H1 (cell line): ENCODE data around the gene ZNF14. TPM values are rescaled to one million over a fixed set of nuclear protein-coding genes. Genes with fewer than 3 reads are reported as not detected.

Source experiments
- SRF ChIP-seq: IDR thresholded peaks from 2 replicates; pipeline ENCODE4 v1.6.1; 2011; ENCODE audit warnings: mild to moderate bottlenecking, low read depth, low read length, moderate library complexity
- polyA plus RNA-seq, 7 experiments: library from polyadenylated mRNA; depleted of rRNA in 3 of 7; stranded (reverse) in 5 of 7; unstranded in 2 of 7; fragments of >200 nt in 5 of 7; fragments of 200-250 nt in 2 of 7; gene quantifications; 1 replicate in 5 of 7; 2 replicates in 1 of 7; 4 replicates in 1 of 7; pipeline versions ENCODE4 v1.2.1 to v1.2.3, GENCODE V29; 2011 to 2013; ENCODE audit warnings: missing spikeins in 2 of 7, mixed read lengths in 2 of 7
- total RNA-seq: library from RNA; stranded (reverse); fragmentation: NEBNext Ultra II Directional; extraction: Animal tissue kit (Norgen Biotek cat#: 25700); gene quantifications from 2 replicates; pipeline ENCODE4 v1.2.1, GENCODE V29; 2021
- TF ChIP-seq, protein P1 (sequence below): fragments of 300-600 bp; sonication (generic); IDR thresholded peaks from 2 replicates; pipeline ENCODE4 v1.7.1; 2012; ENCODE audit warnings: low read length, moderate library complexity, mild to moderate bottlenecking, inconsistent platforms; ENCODE audit not compliant: insufficient replicate concordance

Gene ZNF14
- total and polyA plus RNA-seq, 2 of the 8 experiments (the other 6 are each of a cell fraction or from before 2014, with no cell fraction given) = 1.00 to 7.4 TPM

DNA sequence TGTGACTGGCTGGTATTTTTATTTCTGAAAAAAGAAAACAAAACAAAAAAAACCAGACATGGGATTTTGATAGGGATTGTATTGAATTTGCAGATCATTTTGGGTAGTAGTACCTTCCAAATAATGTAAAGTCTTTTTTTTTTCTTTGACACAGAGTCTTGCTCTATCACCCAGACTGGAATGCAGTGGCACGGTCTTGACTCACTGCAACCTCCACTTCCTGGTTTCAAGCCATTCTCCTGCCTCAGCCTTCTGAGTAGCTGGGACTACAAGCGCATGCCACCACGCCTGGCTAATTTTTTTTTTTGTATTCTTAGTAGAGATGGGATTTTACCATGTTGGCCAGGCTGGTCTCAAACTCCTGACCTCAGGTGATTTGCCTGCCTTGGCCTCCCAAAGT lies 60.1 kb downstream of the ZNF14 start (continued):
- TF ChIP-seq, protein P1, sequence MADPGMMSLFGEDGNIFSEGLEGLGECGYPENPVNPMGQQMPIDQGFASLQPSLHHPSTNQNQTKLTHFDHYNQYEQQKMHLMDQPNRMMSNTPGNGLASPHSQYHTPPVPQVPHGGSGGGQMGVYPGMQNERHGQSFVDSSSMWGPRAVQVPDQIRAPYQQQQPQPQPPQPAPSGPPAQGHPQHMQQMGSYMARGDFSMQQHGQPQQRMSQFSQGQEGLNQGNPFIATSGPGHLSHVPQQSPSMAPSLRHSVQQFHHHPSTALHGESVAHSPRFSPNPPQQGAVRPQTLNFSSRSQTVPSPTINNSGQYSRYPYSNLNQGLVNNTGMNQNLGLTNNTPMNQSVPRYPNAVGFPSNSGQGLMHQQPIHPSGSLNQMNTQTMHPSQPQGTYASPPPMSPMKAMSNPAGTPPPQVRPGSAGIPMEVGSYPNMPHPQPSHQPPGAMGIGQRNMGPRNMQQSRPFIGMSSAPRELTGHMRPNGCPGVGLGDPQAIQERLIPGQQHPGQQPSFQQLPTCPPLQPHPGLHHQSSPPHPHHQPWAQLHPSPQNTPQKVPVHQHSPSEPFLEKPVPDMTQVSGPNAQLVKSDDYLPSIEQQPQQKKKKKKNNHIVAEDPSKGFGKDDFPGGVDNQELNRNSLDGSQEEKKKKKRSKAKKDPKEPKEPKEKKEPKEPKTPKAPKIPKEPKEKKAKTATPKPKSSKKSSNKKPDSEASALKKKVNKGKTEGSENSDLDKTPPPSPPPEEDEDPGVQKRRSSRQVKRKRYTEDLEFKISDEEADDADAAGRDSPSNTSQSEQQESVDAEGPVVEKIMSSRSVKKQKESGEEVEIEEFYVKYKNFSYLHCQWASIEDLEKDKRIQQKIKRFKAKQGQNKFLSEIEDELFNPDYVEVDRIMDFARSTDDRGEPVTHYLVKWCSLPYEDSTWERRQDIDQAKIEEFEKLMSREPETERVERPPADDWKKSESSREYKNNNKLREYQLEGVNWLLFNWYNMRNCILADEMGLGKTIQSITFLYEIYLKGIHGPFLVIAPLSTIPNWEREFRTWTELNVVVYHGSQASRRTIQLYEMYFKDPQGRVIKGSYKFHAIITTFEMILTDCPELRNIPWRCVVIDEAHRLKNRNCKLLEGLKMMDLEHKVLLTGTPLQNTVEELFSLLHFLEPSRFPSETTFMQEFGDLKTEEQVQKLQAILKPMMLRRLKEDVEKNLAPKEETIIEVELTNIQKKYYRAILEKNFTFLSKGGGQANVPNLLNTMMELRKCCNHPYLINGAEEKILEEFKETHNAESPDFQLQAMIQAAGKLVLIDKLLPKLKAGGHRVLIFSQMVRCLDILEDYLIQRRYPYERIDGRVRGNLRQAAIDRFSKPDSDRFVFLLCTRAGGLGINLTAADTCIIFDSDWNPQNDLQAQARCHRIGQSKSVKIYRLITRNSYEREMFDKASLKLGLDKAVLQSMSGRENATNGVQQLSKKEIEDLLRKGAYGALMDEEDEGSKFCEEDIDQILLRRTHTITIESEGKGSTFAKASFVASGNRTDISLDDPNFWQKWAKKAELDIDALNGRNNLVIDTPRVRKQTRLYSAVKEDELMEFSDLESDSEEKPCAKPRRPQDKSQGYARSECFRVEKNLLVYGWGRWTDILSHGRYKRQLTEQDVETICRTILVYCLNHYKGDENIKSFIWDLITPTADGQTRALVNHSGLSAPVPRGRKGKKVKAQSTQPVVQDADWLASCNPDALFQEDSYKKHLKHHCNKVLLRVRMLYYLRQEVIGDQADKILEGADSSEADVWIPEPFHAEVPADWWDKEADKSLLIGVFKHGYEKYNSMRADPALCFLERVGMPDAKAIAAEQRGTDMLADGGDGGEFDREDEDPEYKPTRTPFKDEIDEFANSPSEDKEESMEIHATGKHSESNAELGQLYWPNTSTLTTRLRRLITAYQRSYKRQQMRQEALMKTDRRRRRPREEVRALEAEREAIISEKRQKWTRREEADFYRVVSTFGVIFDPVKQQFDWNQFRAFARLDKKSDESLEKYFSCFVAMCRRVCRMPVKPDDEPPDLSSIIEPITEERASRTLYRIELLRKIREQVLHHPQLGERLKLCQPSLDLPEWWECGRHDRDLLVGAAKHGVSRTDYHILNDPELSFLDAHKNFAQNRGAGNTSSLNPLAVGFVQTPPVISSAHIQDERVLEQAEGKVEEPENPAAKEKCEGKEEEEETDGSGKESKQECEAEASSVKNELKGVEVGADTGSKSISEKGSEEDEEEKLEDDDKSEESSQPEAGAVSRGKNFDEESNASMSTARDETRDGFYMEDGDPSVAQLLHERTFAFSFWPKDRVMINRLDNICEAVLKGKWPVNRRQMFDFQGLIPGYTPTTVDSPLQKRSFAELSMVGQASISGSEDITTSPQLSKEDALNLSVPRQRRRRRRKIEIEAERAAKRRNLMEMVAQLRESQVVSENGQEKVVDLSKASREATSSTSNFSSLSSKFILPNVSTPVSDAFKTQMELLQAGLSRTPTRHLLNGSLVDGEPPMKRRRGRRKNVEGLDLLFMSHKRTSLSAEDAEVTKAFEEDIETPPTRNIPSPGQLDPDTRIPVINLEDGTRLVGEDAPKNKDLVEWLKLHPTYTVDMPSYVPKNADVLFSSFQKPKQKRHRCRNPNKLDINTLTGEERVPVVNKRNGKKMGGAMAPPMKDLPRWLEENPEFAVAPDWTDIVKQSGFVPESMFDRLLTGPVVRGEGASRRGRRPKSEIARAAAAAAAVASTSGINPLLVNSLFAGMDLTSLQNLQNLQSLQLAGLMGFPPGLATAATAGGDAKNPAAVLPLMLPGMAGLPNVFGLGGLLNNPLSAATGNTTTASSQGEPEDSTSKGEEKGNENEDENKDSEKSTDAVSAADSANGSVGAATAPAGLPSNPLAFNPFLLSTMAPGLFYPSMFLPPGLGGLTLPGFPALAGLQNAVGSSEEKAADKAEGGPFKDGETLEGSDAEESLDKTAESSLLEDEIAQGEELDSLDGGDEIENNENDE = no peak
- TF ChIP-seq SRF = no peak
